Ecto neural progenitor cell (in vitro differentiated cells): ENCODE data around the gene BCHE.
"Not testable (repeated sequence)": the region's sequence is repeated elsewhere in the genome, so short reads cannot be mapped to it uniquely, and the experiment has no call there.

Experiments used
- DNase-seq: peaks from one replicate; pipeline ENCODE4 v3.0.0-alpha.2; 2018; ENCODE audit warnings: low spot score

The BCHE gene

DNA sequence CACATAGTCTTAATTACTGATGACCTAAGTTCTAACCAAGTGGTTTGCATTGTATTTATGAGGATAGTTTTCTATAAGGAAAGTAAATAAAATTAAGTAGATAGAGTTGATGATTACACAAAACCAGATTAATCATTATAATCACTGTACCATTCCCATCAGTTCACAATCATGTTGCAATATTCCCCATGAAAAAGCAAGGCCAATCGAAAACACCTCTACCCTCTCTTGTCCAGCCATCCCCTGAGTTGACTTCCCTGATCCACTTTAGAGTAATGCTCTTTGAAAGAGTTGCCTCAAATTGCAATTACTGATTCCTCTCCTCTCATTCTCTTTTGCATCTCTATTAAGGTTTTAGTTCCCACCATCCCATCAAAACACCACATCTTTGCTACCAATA, 21.0 kb downstream of the BCHE start:
- DNase-seq: no peak

DNA sequence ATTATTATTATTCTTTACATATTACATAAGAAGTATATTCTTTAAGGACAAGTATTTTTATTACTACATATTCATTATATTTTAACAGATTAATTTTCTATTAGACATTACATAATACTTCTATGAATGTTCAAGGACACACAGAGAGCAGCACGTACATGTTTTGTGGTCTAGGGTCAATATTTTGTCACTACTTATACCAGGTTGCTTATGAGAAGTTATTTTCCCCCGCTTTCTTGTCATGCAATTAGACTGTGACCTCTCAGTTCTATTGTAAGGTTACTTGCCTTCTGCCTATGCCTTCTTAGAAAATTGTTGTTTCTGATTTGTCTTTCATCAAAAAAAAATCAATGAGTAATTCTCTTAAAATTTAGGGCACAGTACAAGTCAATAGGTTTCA, 21.5 kb downstream of the BCHE start:
- no peak for DNase-seq

DNA sequence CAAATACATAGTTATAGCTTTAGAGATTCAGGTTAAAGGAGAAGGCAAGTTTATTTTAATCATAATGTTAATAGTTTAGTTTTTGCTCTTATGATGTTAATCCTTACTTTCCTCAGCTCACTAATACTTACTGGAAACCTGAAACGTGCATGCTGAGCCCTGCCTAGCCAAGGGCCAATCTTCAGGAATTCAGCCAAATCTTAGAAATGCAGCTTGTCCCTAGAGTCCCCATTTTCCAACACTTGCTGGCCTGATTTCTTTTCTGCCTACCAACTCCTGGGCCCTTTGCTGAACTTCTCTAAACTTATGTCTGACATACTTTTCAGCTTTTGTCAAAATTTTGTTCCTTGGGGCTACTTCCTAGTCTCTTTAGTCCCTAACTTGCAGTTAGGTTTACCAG, 22.8 kb downstream of the BCHE start:
- no peak for DNase-seq

DNA sequence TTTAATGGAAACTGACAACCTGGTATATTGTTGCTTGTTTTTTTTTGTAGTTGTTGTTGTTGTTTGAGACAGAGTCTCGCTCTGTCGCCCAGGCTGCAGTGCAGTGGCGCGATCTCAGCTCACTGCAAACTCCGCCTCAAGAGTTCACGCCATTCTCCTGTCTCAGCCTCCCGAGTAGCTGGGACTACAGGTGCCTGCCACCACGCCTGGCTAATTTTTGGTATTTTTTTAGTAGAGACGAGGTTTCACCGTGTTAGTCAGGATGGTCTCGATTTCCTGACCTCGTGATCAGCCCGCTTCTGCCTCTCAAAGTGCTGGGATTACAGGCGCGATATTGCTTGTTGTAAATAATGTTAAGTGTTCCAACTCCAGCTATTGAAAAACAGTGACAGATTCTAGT, 29.3 kb downstream of the BCHE start:
- DNase-seq: not testable (repeated sequence)

DNA sequence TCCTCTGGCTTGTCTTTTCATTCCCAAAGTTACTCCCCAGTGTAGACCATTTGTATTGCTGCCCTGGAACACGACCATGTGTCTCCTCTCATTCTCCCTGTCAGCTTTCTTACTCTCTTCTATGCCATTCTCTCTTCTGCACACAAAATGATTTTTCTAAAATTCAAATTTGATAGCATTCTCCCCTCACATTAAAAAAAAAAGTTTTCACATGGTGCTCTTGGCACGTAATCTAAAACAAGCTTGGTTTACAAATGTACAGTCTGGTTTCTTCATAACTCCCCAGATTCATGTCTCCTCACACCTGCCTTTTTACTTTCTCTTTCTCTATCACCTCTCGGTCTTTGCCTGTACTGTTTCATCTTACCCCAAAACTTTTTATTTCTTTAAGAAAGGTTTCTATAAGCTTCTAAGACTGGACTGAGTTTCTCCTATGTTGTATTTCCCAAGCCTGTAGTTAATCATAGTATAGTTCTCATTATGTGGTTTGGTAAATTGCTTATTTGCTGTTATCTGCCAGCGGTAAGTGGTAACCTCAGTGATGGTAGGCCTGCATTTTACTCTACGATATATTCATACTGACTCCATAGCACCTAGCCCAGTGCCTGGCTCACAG, 31.2 kb downstream of the BCHE start:
- DNase-seq: no peak

DNA sequence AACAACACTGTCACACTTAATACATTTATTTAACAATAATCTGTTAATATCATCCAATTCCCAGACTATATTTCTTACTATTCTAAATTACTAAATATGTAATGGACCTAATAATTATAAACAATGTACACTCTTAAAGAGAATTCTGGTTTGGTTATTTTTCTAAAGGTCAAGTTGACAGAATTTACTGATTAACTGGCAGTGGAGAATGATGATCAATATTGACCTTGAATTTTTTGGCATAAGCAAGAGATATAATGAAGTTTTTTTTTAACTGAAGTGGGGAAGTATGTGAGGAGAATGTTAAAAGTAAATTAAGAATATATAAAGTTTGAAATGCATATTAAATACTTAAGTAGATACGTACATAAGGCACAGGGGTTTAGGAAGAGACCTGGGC, 33.8 kb downstream of the BCHE start:
- no peak for DNase-seq

DNA sequence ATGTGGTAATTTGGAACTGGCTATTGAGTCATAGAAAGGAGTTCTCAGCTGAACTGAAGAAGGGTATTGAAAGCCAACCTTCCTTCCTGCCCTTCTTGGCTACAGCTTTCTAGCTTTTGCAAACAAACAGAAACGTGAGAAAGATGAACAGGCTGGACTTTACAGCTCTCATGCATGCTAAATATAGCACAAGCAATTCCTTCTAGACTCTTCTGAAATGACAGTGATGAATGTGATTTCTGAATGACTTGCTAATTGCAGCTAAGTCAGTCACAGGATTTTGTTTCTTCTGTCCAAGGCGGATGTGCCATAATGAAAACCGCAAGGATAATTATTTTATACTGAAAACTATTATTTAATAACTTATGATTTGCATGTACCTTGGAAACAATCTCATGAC, 36.3 kb downstream of the BCHE start:
- DNase-seq: no peak

DNA sequence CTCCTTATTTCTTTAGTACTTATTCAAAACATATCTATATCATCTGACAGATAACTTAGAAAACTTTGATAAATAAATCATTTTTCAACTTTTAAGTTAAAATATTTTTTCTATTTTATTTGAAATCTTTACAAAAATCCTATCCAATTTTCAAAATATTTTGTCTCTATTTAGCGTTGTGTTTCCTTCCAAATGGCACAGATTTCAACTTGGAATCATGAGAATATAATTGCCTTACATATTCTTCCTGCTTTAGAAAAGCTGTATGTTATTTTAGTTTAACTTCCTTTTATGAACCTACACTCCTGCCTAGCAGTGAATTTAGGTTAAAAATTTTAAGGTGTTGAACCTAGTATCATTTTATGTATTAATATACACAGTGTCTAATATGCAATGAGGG, 38.2 kb downstream of the BCHE start:
- DNase-seq: no peak

DNA sequence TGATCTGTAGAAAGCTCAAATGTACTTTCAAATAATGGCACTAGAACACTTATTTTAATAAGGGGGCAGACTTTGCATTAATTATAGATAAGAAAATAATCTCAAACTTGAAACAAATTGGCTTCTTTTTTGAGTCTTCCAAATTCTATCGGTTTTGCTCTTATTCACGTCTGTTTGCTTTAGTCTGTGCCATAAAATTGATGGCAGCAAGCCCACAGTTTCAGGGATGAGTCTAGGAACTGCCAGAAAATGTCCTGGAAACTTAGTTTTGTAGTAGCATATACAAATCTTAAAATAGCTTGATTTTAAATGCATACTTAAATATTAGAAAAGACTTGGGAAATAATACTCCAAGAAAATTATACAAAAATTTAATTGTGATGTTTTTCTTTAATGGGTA, 39.7 kb downstream of the BCHE start:
- DNase-seq: no peak

DNA sequence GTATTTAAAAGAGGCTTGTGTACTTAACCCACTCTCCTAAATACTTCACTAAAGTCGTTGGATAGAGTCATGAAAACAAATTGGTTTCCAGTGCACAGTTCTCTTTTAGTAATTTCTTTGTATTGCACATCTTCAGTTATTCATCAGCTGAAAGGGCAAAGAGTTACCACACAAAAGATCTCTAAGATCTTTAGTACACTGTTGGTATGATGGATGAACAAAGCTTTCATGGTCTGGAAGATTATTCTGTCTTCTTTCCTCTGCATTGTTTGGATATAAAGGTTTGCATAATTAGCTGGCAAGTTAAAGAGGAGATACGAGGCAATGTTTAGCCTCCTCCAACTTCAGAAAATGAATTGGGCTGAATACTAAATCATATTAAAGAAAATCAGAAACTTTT, 40.5 kb downstream of the BCHE start:
- no peak for DNase-seq

DNA sequence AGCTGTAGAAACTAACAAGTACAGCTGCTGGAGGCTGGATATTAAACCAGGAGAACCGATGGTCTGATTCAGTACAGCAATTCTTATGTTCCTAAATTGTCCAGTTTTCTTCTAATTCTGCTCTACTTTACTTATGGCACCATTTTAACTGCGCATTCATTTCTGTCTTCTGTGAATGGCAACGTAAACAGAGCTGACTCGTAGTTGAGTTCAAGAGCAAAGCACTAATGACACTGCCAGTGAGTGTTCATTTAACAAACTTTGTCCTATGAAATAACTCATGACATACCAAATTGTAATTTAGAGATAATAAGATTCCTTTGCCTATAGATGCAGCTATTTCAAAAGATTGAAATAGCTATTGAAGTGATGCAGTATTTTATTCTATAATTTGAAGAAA, 48.7 kb downstream of the BCHE start:
- no peak for DNase-seq

DNA sequence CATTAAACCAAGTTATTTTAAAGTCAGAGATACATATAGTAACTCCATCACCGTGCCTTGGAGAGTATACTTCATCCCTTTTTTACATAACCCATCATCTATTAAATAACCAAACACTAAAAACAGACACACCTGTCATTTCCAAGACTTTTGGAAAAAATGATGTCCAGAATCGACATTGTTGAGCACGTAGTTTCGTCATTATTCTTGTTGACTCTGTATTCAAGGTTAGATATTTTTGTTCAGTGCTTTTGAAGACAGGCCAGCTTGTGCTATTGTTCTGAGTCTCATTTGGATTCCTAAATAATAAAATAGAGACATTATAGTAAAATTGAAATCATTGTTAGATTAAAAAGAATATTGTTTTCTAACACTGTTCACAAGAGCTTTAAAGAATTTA, 51.2 kb downstream of the BCHE start:
- DNase-seq: no peak

DNA sequence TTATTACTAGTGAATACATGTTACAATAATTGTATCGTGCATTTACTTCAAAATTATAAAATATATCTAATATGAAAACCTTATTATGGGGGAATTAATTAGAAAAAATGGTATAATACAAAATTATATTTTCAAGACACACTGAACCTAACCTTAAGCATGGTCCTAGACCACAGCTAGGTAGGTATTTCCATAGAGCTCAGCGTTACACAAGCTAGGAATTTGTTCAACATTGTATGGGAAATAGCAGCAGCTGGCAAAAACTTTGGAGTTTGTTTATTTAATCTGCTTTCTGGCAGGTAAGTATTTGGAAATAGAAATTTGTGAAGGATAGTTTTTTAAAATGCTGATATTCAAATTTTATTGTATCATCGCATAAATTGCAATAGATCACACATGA, 52.9 kb downstream of the BCHE start:
- no peak for DNase-seq

DNA sequence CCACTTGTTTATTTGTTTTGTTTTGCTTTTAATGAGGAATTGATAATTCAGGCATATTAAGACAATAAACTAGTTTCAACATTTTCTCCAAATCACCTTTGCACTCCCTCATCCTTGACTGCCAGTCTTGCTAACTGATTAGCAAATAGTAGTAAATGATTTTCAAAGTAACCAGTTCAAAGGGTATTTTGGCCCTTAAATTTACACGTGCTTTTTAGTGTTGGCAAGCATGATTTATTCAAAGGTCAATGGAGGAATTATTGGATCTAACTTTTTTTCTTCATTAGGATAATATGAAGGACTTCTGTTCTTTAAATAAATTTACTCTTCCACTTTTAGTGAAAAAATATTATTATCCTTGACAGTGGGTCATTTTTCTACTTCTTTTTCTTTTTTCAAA, 53.8 kb downstream of the BCHE start:
- DNase-seq: no peak

DNA sequence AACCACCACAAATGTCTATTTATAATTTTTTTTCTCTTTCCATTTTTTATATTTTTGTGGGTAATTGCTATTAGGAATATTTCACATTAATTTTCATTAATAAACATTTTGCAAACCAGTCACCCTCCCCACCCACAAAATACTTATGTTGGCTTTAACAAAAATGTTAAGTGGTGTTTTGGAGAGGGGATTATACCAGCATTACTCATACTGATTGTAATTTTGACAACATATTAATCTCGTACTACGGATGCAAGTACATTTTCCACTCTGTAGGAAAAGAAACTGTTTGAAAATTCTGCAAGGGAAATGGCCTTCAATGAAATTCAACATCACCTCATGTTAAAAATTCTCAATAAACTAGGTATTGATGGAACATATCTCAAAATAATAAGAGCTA, 58.3 kb downstream of the BCHE start:
- no peak for DNase-seq

DNA sequence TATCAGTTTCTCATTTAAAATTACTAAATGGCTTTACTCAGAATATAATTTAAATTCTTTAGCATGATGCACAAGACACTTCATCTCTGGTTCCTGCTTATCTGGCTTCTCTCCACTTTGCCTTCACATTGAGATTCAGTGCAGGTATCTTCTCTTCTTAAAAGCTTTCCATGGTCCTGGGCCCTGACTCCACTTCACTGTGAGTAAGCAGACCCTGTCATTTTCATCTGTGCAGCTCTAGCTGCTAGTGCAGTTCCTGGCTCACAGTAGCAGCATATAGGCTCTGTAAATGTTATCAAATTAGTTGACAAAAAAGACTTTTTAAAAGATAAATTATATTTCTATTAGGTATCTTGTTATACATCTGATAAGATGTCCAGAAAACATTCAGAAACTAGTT, 58.8 kb downstream of the BCHE start:
- no peak for DNase-seq

DNA sequence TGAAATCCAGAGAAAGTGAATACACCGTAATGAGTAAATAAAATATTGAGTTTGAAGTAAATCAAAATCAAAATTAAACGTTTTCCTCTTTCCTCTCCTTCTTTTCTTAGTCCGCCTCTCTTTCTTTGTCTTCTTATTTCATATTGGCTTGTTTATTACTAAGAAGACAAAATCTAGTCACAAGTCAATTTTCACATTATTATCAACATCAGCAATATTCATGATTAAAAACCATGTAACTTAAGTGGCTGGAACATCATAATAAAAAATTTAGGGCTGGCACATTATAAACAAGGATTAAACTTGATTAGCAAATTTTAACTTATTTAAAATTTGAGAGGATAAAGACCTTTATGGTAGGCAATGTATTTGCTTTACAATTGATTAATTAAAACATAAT, 61.4 kb downstream of the BCHE start:
- DNase-seq: no peak

DNA sequence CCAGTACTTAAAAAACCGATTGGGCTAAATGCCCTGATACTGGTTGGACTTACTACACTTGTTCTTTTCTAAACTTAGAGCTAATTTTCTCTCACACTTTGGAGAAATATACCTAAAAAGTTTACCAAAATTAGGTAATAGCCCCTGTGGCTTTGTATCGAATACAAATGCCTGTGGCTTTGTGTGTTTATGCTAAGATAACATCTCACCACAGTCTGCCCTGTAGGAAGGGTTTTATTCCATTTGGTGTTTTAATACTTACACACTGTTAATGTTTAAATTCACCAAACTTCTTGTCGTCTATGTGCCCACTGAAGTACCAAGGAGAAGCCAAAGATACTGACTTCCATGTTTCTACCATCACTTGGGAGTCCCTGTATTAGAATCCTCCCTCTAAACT, 66.4 kb downstream of the BCHE start:
- DNase-seq: no peak

DNA sequence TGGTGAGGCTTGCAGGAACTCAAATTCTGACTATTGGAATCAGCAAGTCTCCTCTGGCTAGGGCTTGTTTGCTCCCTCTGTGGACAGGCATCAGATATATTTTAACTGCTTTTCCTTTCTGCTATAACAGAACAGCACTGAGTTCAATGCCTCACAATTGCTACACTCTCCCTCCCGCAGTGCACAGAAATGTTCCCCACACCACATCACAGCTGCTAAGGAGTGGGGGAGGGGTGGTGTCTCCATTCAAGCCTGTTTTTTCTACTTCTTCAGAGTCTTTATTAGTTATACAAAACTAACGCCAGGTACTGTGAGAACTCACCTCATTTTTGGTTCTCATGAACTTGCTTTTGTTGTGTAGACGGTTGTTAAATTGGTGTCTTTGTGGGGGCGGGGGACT, 68.5 kb downstream of the BCHE start:
- DNase-seq: no peak

DNA sequence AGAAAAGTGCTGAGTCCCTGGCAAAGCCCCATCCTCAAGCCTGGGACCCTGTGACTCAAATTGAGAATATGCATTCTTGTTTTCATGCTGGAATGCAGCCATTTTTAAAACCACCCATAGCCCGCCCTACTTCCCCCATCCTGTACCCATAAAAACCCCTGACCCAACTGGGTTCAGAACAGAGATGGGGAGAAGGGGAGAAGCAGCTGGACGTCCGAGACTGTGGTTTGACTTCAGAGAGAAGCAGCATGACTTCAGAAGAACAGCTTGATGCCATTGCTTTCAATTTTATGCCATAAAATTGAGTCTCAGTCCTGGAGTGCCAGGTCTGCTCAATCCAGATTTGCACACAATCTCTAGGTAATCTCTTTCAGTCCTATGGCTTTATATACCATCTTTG, 78.2 kb downstream of the BCHE start:
- DNase-seq: no peak

DNA sequence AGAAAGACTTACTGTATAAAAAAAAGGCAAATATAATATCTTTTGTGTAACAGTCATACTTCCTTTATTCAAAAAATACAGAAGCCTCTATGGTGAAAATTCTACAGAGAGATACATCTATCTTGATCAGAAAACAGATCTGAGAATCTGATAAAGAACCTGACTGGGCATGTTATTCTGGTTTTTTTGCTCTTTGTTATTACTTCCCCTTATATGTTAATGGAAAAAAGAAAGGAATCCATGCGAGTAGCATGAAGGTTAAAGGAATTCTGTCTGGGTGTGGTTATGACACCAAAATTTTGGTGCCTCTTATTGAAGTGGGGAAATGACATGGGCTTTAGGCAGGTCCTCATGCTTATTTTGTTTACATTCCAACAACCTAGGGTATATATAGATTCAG, 81.7 kb downstream of the BCHE start:
- no peak for DNase-seq

DNA sequence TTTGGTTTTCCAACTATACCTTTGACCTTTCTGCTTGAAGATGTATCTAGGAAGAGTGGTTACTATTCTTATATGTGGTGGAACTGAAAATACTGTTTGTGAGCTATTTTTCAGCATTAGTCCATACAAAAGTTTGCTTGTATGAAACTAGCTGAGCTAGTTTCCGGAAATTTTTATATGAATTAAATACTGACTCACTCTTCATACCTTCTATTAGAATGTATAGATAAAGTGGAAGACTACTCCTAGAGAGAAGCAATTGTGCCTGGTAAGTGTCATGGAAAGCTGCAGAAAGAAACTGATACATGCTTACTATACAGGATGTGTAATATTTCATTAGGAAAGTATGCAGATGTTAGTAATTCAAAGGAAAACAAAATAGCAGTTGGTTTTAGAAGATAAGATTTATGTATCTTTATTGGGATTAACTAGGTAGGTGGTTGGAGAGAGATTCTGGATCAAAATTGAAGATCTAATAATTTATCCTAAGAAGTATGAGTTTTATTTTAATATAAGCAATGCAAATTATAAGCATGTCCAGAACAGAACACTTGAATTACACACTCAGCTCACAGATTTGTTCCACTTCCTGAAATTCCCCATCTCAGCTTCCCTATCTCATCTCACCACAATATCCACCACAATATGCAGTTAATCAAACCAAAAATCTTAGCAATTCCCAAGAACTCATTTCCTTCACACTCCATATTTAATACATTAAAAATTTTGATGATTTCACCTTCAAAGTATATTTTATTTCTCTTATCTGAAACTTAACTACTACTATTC, 82.8 kb downstream of the BCHE start:
- DNase-seq: no peak

DNA sequence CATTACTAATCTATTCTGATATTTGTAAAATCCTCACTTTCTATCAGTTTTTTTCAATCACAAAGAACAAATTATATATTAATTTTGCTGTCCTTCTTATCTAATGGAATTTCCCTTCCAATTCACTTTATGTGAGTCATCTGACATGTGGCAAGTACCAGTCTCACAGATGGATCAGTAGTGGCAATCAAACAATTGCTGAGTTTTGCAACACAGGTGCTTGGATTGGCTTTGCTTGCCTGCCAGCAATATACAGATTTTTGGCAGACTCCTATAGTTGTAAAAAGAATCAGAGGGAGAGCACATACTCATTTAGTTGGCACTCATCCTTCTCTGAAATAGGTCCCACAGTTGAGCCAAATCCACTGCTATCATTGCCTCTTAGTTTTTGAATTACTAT, 83.7 kb downstream of the BCHE start:
- DNase-seq: no peak

DNA sequence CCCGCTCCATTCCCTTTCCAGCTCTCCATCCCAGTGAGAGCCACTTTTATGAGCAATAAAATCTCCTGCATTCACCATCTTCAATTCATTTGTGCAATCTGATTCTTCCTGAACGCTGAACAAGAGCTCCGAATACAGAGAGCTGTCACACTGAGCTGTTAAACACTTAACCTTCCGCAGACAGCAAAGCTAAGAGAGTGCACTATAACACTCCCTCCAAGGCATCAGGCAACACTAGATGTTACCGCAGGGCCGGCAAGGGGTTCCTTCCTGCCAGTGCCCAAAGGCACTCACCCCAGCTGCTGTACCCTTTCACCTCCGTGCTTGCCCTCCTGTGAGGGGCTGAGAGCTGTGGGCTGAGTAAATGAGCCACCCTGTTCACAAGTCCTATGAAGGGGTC, 85.6 kb downstream of the BCHE start:
- no peak for DNase-seq
